Left ventricle myocardium inferior (tissue), 1 donor: ENCODE measurements around the gene MATR3. TPM values are rescaled to one million over a fixed set of nuclear protein-coding genes. Genes with fewer than 3 reads are reported as not detected.

Source experiments
- DNase-seq: peaks from one replicate; pipeline ENCODE4 v3.0.0-alpha.2; 2020
- H3K27ac ChIP-seq: fragments of 200-600 bp; replicated peaks from 2 replicates; pipeline ENCODE4 v1.8.0; 2021
- H3K27me3 ChIP-seq: fragments of 200-600 bp; 2 replicates; pipeline ENCODE4 v1.8.0; 2021; ENCODE audit warnings: low read depth
- H3K36me3 ChIP-seq: fragments of 200-600 bp; 2 replicates; pipeline ENCODE4 v1.8.0; 2021
- H3K4me1 ChIP-seq: fragments of 200-600 bp; 2 replicates; pipeline ENCODE4 v1.8.0; 2021
- H3K4me3 ChIP-seq: fragments of 200-600 bp; 2 replicates; pipeline ENCODE4 v1.8.0; 2021; ENCODE audit warnings: mild to moderate bottlenecking, moderate library complexity
- H3K9me3 ChIP-seq: fragments of 200-600 bp; replicated peaks from 2 replicates; pipeline ENCODE4 v1.8.0; 2021
- intact Hi-C: fragments of 100-400 bp; cut with micrococcal nuclease; formaldehyde crosslinking; loops from one replicate; pipeline ENCODE4 v1.11.0; 2022
- total RNA-seq: library from RNA; stranded (reverse); fragmentation: NEBNext Ultra II Directional; extraction: Animal tissue kit (Norgen Biotek cat#: 25700); gene quantifications from one replicate; pipeline ENCODE4 v1.2.1, GENCODE V29; 2021
- TF ChIP-seq, protein P1 (sequence below): fragments of 200-600 bp; IDR thresholded peaks from 2 replicates; pipeline ENCODE4 v1.8.0; 2021; ENCODE audit warnings: antibody characterized with exemption, mild to moderate bottlenecking, borderline replicate concordance
- donor health status: DM: no; HTN: yes; CAD: no; lungs with severe emphysema.

Gene MATR3
- total RNA-seq, 1 donor from 2014 or later: 121 TPM

DNA sequence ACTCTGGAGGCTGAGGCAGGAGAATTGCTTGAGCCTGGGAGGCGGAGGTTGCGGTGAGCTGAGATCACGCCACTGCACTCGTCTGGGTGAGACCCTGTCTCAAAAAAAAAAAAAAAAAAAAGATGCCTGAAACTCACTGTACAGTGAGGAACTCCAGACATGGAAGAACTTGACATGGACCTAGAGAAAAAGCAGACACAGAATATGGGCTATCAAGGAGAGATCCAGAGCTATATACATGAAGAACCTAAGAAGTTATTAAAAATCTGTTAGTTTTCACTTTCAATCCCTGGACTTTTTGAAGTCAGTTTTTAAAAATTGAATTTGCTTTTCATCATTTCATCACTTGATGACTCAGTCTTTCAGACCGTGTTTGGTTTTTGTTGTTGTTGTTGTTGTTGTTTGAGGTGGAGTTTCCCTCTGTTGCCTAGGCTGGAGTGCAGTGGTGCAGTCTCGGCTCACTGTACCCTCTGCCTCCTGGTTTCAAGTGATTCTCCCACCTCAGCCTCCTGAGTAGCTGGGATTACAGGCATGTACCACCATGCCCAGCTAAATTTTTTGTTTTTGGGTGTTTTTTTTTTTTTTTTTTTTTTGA is 68.4 kb downstream of the MATR3 start:
- H3K9me3 ChIP-seq: no peaks in the 10 kb centered on the region
- DNase-seq: no peak
- no peak overlapping the region for H3K27ac ChIP-seq
- H3K4me1 ChIP-seq: peaks cover 29% of the 10 kb centered on the region
- H3K27me3 ChIP-seq: no peaks in the 10 kb centered on the region
- peaks cover 38% of the 10 kb centered on the region for H3K36me3 ChIP-seq
- TF ChIP-seq, protein P1, sequence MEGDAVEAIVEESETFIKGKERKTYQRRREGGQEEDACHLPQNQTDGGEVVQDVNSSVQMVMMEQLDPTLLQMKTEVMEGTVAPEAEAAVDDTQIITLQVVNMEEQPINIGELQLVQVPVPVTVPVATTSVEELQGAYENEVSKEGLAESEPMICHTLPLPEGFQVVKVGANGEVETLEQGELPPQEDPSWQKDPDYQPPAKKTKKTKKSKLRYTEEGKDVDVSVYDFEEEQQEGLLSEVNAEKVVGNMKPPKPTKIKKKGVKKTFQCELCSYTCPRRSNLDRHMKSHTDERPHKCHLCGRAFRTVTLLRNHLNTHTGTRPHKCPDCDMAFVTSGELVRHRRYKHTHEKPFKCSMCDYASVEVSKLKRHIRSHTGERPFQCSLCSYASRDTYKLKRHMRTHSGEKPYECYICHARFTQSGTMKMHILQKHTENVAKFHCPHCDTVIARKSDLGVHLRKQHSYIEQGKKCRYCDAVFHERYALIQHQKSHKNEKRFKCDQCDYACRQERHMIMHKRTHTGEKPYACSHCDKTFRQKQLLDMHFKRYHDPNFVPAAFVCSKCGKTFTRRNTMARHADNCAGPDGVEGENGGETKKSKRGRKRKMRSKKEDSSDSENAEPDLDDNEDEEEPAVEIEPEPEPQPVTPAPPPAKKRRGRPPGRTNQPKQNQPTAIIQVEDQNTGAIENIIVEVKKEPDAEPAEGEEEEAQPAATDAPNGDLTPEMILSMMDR: no peak
- intact Hi-C loops: no loop called here
- no peak overlapping the region for H3K4me3 ChIP-seq

DNA sequence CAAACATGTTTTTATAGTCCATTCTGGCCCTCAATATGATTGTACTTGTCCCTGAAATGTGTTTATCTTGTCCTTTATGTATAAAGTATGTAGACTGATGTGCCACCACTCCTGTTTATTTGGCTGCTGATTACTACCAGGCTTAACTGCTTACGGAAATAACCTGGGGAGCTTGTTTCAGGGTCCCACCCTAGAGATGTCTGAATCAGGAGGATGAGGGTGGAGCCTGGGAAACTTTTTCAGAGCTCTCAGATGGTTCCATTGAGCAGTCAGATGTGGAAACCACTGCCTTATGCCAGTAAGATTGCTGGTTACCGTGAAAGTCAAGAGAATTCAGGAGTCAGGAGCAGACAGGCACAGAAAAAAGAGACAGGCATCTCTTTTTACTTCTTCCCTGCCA is 70.4 kb downstream of the MATR3 start:
- TF ChIP-seq, protein P1: no peak
- Histone ChIP-seq H3K27me3 (no peaks in the 10 kb centered on the region), H3K4me3 (no peak overlapping the region), H3K9me3 (no peaks in the 10 kb centered on the region), H3K4me1 (peaks cover 28% of the 10 kb centered on the region), H3K27ac (no peak overlapping the region), H3K36me3 (peaks cover 57% of the 10 kb centered on the region)
- DNase-seq: no peak
- intact Hi-C loops: no loop called here

DNA sequence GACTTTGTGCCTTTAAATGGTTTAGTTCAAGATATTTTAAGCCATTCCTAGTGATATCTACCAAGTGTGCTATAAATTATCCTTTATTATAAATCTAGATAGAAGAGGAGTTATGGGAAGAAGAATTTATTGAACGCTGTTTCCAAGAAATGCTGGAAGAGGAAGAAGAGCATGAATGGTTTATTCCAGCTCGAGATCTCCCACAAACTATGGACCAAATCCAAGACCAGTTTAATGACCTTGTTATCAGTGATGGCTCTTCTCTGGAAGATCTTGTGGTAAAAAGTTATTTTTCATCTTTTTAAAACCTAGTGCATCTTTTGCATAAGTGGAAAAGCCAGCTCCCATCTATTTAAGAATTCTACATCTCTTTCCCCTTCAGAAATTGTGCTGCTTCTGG is 70.9 kb downstream of the MATR3 start:
- Histone ChIP-seq H3K27ac (no peak overlapping the region), H3K36me3 (peaks cover 61% of the 10 kb centered on the region), H3K27me3 (no peaks in the 10 kb centered on the region), H3K4me3 (no peak overlapping the region), H3K4me1 (peaks cover 29% of the 10 kb centered on the region), H3K9me3 (no peaks in the 10 kb centered on the region)
- TF ChIP-seq, protein P1: no peak
- intact Hi-C loops: no loop called here
- no peak for DNase-seq

DNA sequence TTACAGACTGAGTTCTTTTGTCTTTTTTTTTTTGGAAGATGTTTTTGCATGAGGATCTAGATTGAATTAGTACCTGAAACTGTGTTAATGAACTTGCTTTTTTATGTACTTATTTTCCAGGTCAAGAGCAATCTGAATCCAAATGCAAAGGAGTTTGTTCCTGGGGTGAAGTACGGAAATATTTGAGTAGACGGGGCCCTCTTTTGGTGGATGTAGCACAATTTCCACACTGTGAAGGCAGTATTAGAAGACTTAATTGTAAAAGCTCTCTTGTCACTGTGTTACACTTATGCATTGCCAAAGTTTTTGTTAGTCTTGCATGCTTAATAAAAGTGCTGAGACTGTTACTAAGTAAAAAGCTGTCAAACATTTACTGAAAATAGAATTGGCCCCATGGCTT is 75.1 kb downstream of the MATR3 start:
- DNase-seq: no peak
- Histone ChIP-seq H3K9me3 (no peaks in the 10 kb centered on the region), H3K27ac (peak overlapping the region; percentile 28), H3K4me1 (peaks cover 42% of the 10 kb centered on the region), H3K36me3 (peaks cover 88% of the 10 kb centered on the region), H3K4me3 (no peak overlapping the region), H3K27me3 (no peaks in the 10 kb centered on the region)
- intact Hi-C loops: no loop called here
- TF ChIP-seq, protein P1: no peak

DNA sequence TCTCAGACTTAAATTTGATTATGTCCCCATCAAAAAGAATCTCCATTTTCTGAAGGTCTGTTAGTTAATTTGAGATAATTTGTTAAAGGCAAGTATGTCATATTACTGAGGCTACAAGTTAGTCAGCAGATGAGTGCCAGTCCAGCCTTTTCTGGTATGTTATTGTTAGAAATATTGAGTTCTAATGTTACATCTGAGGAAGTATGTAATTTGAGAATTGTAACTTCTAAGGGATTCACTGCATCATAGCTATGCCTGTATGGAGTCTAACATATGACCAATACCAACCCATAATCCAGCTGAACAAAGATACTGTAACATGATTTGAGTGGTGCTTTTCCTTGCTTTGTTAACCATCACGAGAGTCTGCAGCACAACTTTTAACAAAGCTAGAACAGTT is 75.6 kb downstream of the MATR3 start:
- Histone ChIP-seq H3K27me3 (no peaks in the 10 kb centered on the region), H3K4me1 (peaks cover 47% of the 10 kb centered on the region), H3K27ac (peak overlapping the region; percentile 28), H3K4me3 (no peak overlapping the region), H3K9me3 (no peaks in the 10 kb centered on the region), H3K36me3 (peaks cover 83% of the 10 kb centered on the region)
- DNase-seq: no peak
- intact Hi-C loops: no loop called here
- TF ChIP-seq, protein P1: no peak
